ENCODE measurements around the gene DESI1.
"Not testable (repeated sequence)": the region's sequence is repeated elsewhere in the genome, so short reads cannot be mapped to it uniquely, and the experiment has no call there.

The DESI1 gene

GRCh38 chr22:41558241-41558630 is 62.6 kb downstream of the DESI1 start:
- DNase-seq (ENCODE audit: low read depth in 3 of 3): not testable (repeated sequence)

- no peak for DNase-seq (ENCODE audit: low read depth in 3 of 3)
Observed at GRCh38 chr22:41557401-41558240, 63.2 kb downstream of the DESI1 start.

- DNase-seq (ENCODE audit: low read depth in 3 of 3): no peak
Observed at GRCh38 chr22:41556561-41556960, 64.3 kb downstream of the DESI1 start.

GRCh38 chr22:41555325-41555982 is 65.4 kb downstream of the DESI1 start:
- no peak for DNase-seq (ENCODE audit: low read depth in 3 of 3)

GRCh38 chr22:41551877-41552582 is 68.8 kb downstream of the DESI1 start:
- no peak for DNase-seq (ENCODE audit: low read depth in 3 of 3)

- DNase-seq (ENCODE audit: low read depth in 3 of 3): no peak
Observed at GRCh38 chr22:41550952-41551491, 69.8 kb downstream of the DESI1 start.

GRCh38 chr22:41548830-41549211 is 72.0 kb downstream of the DESI1 start:
- no peak for DNase-seq (ENCODE audit: low read depth in 3 of 3)

All from stimulated activated CD4-positive, alpha-beta T cell treated with anti-CD3 and anti-CD28 coated beads, TNF-alpha, amount 100 ng/mL, for 4 hours (primary cell).